Esophagus muscularis mucosa (tissue), 4 donors: ENCODE measurements around the gene ASB13. TPM values are rescaled to one million over a fixed set of nuclear protein-coding genes. Genes with fewer than 3 reads are reported as not detected.

ENCODE experiments used
- DNase-seq: peaks from one replicate; pipeline ENCODE4 v3.0.0-alpha.2; 2017; ENCODE audit errors: extremely low spot score
- H3K27ac ChIP-seq, 4 donors: fragments of 200-600 bp; sonication (generic); replicated peaks in 1 of 4; 1 replicate in 3 of 4; 2 replicates in 1 of 4; pipeline ENCODE4 v1.5.1; 2016 to 2019; ENCODE audit warnings: mild to moderate bottlenecking in 1 of 4
- H3K27me3 ChIP-seq, 4 donors: fragments of 200-600 bp; sonication (generic); one replicate each; pipeline versions ENCODE4 v1.5.1 to v1.6.0; 2016 to 2019
- H3K36me3 ChIP-seq, 4 donors: fragments of 200-600 bp; sonication (generic); one replicate each; pipeline ENCODE4 v1.5.1; 2016 to 2019
- H3K4me1 ChIP-seq, 4 donors: fragments of 200-600 bp; sonication (generic); one replicate each; pipeline ENCODE4 v1.5.1; 2016 to 2019
- H3K4me3 ChIP-seq, 4 donors: fragments of 200-600 bp; sonication (generic); 1 replicate in 2 of 4; 2 replicates in 2 of 4; pipeline ENCODE4 v1.5.1; 2016 to 2019; ENCODE audit warnings: mild to moderate bottlenecking in 4 of 4, moderate library complexity in 1 of 4
- H3K9me3 ChIP-seq, 4 donors: fragments of 200-600 bp; sonication (generic); 1 replicate in 3 of 4; 2 replicates in 1 of 4; pipeline ENCODE4 v1.5.1; 2016 to 2019
- CTCF ChIP-seq, 3 experiments: fragments of 200-600 bp in 2 of 3; fragments of 450-650 bp in 1 of 3; sonication (generic) in 2 of 3; IDR thresholded peaks; one replicate each; pipeline ENCODE4 v1.5.1; 2017 to 2019; ENCODE audit warnings: antibody characterized with exemption in 3 of 3, mild to moderate bottlenecking in 2 of 3, moderate library complexity in 1 of 3
- EP300 ChIP-seq: sonication (generic); formaldehyde crosslinking; IDR thresholded peaks from one replicate; pipeline ENCODE4 v1.6.1; 2017; ENCODE audit warnings: antibody characterized with exemption
- POLR2A ChIP-seq: fragments of 450-650 bp; IDR thresholded peaks from one replicate; pipeline ENCODE4 v1.6.1; 2017; ENCODE audit warnings: antibody characterized with exemption, moderate library complexity, mild to moderate bottlenecking, low read depth
- POLR2AphosphoS5 ChIP-seq, 2 donors: sonication (generic); formaldehyde crosslinking; IDR thresholded peaks; one replicate each; pipeline ENCODE4 v1.6.1; 2017; ENCODE audit warnings: antibody characterized with exemption in 2 of 2
- WGBS: methylation state at CpG from one replicate; pipeline ENCODE4 v1.1.5; 2018; 5-methylcytosine and 5-hydroxymethylcytosine counted together
- intact Hi-C: fragments of 100-400 bp; cut with DNase I; formaldehyde crosslinking; loops from one replicate; pipeline ENCODE4 v1.15.1; 2023
- total RNA-seq, 4 donors: library from RNA; depleted of rRNA; stranded (reverse); fragments of >200 nt; gene quantifications; one replicate each; pipeline versions ENCODE4 v1.1.0 to v1.2.1, GENCODE V29; 2016

The ASB13 gene
- total RNA-seq, 4 donors from 2014 or later, result 15.4 to 24.0 (median 17.4) TPM

GRCh38 chr10:5607594-5607993, 58.8 kb downstream of the ASB13 start:
- DNase-seq, result no peak
- intact Hi-C loops, result no loop called here
- H3K4me1 ChIP-seq, result peaks cover 0 to 26% (median 10%) of the 10 kb centered on the region in 4 donors

GRCh38 chr10:5606864-5607263, 59.5 kb downstream of the ASB13 start:
- 72% methylated on average over 10 of the region's 10 CpGs for WGBS
- Histone ChIP-seq H3K27me3 (no peaks in the 10 kb centered on the region), H3K4me3 (peak overlapping the region in 2 of 4 donors; percentile 6 to 9), H3K4me1 (peaks cover 0 to 20% (median 10%) of the 10 kb centered on the region in 4 donors), H3K9me3 (no peaks in the 10 kb centered on the region), H3K36me3 (no peaks in the 10 kb centered on the region), H3K27ac (no peak overlapping the region)
- TF ChIP-seq POLR2AphosphoS5 (IDR thresholded peaks at IDR 0.05), result no peak
- TF ChIP-seq CTCF (IDR thresholded peaks at IDR 0.05), result no peak
- no peak for TF ChIP-seq POLR2A
- no peak for TF ChIP-seq EP300
- intact Hi-C loops, result no loop called here
- DNase-seq, result no peak

More at GRCh38 chr10:5607594-5607993, 58.8 kb downstream of the ASB13 start:
- Histone ChIP-seq H3K9me3 (no peaks in the 10 kb centered on the region), H3K36me3 (no peaks in the 10 kb centered on the region), H3K27me3 (no peaks in the 10 kb centered on the region), H3K27ac (no peak overlapping the region), H3K4me3 (no peak overlapping the region)
- TF ChIP-seq POLR2AphosphoS5 (IDR thresholded peaks at IDR 0.05) (no peak), POLR2A (no peak), CTCF (IDR thresholded peaks at IDR 0.05) (no peak), EP300 (no peak)
- 85% methylated on average over 7 of the region's 7 CpGs for whole genome bisulfite sequencing

GRCh38 chr10:5606321-5606720, 60.1 kb downstream of the ASB13 start:
- DNase-seq, result no peak
- intact Hi-C loops, result no loop called here
- Histone ChIP-seq H3K27me3 (no peaks in the 10 kb centered on the region), H3K36me3 (no peaks in the 10 kb centered on the region), H3K4me3 (peak overlapping the region in 2 of 4 donors; percentile 6 to 9), H3K4me1 (peaks cover 0 to 20% (median 11%) of the 10 kb centered on the region in 4 donors), H3K9me3 (no peaks in the 10 kb centered on the region), H3K27ac (no peak overlapping the region)
- 92% methylated on average over 8 of the region's 8 CpGs for WGBS
- TF ChIP-seq POLR2A, result no peak
- no peak for TF ChIP-seq EP300
- no peak for TF ChIP-seq CTCF (IDR thresholded peaks at IDR 0.05)
- no peak for TF ChIP-seq POLR2AphosphoS5 (IDR thresholded peaks at IDR 0.05)

- Histone ChIP-seq H3K27me3 (no peaks in the 10 kb centered on the region), H3K36me3 (no peaks in the 10 kb centered on the region), H3K4me3 (no peak overlapping the region), H3K9me3 (no peaks in the 10 kb centered on the region), H3K27ac (no peak overlapping the region), H3K4me1 (peaks cover 0 to 20% (median 15%) of the 10 kb centered on the region in 4 donors)
- intact Hi-C loops, result no loop called here
- DNase-seq, result no peak
- TF ChIP-seq EP300 (no peak), CTCF (IDR thresholded peaks at IDR 0.05) (no peak), POLR2AphosphoS5 (IDR thresholded peaks at IDR 0.05) (no peak), POLR2A (no peak)
- WGBS, result 57% methylated on average over 7 of the region's 7 CpGs
These were observed 61.4 kb downstream of the ASB13 start for GRCh38 chr10:5604961-5605360.

- Histone ChIP-seq H3K36me3 (no peaks in the 10 kb centered on the region), H3K27ac (no peak overlapping the region), H3K27me3 (no peaks in the 10 kb centered on the region), H3K4me3 (no peak overlapping the region), H3K9me3 (no peaks in the 10 kb centered on the region), H3K4me1 (peaks cover 0 to 17% (median 11%) of the 10 kb centered on the region in 4 donors)
- TF ChIP-seq CTCF (IDR thresholded peaks at IDR 0.05), result no peak
- intact Hi-C loops, result no loop called here
- WGBS, result 99% methylated on average over 7 of the region's 9 CpGs
- no peak for DNase-seq
These were observed 62.0 kb downstream of the ASB13 start for GRCh38 chr10:5604236-5604925.
